Chondrocyte (in vitro differentiated cells): ENCODE results near the gene ZMYM4. TPM values are rescaled to one million over a fixed set of nuclear protein-coding genes. Genes with fewer than 3 reads are reported as not detected.

ENCODE experiments used
- DNase-seq: peaks from one replicate; pipeline ENCODE4 v3.0.0; 2021; ENCODE audit warnings: mixed read lengths, low spot score
- H3K27ac Mint-ChIP-seq: one replicate; pipeline ENCODE4 v1.8.0; 2021; ENCODE audit warnings: mild to moderate bottlenecking, moderate library complexity, mixed read lengths; ENCODE audit not compliant: unreplicated experiment
- H3K27me3 Mint-ChIP-seq: 2 replicates; pipeline ENCODE4 v1.8.0; 2021; ENCODE audit warnings: low read depth, mixed read lengths
- H3K36me3 Mint-ChIP-seq: 2 replicates; pipeline ENCODE4 v1.8.0; 2021; ENCODE audit warnings: low read depth, mixed read lengths
- H3K4me1 Mint-ChIP-seq: 2 replicates; pipeline ENCODE4 v1.8.0; 2021; ENCODE audit warnings: low read depth, mild to moderate bottlenecking, mixed read lengths
- H3K4me3 Mint-ChIP-seq: one replicate; pipeline ENCODE4 v1.8.0; 2021; ENCODE audit warnings: mild to moderate bottlenecking, moderate library complexity, mixed read lengths; ENCODE audit not compliant: unreplicated experiment
- H3K9me3 Mint-ChIP-seq: 2 replicates; pipeline ENCODE4 v1.8.0; 2021; ENCODE audit warnings: low read depth, mixed read lengths
- CTCF ChIP-seq: fragments of 200-600 bp; sonication (generic); IDR thresholded peaks from 2 replicates; pipeline ENCODE4 v1.5.0; 2021; ENCODE audit warnings: antibody characterized with exemption, mild to moderate bottlenecking, moderate library complexity
- total RNA-seq: library from RNA; stranded (reverse); gene quantifications from 3 replicates; pipeline ENCODE4 v1.2.1, GENCODE V29; 2021

Gene ZMYM4
- total RNA-seq, 1 donor from 2014 or later, result 51.0 TPM

- H3K27me3 Mint-ChIP-seq, result no peaks in the 10 kb centered on the region
- peaks cover 44% of the 10 kb centered on the region for H3K36me3 Mint-ChIP-seq
- no peak for DNase-seq
- TF ChIP-seq CTCF, result no peak
- no peak overlapping the region for H3K27ac Mint-ChIP-seq
- peaks cover 9% of the 10 kb centered on the region for H3K9me3 Mint-ChIP-seq
- no peak overlapping the region for H3K4me3 Mint-ChIP-seq
- H3K4me1 Mint-ChIP-seq, result no peaks in the 10 kb centered on the region
These were observed 130.2 kb downstream of the ZMYM4 start for GRCh38 chr1:35398739-35399138.

- Mint-ChIP-seq H3K27me3 (no peaks in the 10 kb centered on the region), H3K36me3 (peaks cover 36% of the 10 kb centered on the region), H3K27ac (no peak overlapping the region), H3K4me1 (peaks cover 1% of the 10 kb centered on the region), H3K4me3 (no peak overlapping the region), H3K9me3 (peaks cover 9% of the 10 kb centered on the region)
- DNase-seq, result no peak
- TF ChIP-seq CTCF, result no peak
These were observed 132.5 kb downstream of the ZMYM4 start for GRCh38 chr1:35401049-35401448.

GRCh38 chr1:35406103-35406502 is 137.6 kb downstream of the ZMYM4 start:
- no peak for DNase-seq
- Mint-ChIP-seq H3K27me3 (no peaks in the 10 kb centered on the region), H3K4me3 (no peak overlapping the region), H3K9me3 (peaks cover 13% of the 10 kb centered on the region), H3K27ac (no peak overlapping the region), H3K36me3 (peaks cover 39% of the 10 kb centered on the region), H3K4me1 (peaks cover 3% of the 10 kb centered on the region)
- TF ChIP-seq CTCF, result no peak

GRCh38 chr1:35407743-35408142 is 139.2 kb downstream of the ZMYM4 start:
- Mint-ChIP-seq H3K27me3 (no peaks in the 10 kb centered on the region), H3K4me1 (peaks cover 3% of the 10 kb centered on the region), H3K9me3 (peaks cover 6% of the 10 kb centered on the region), H3K4me3 (no peak overlapping the region), H3K27ac (no peak overlapping the region), H3K36me3 (peaks cover 35% of the 10 kb centered on the region)
- no peak for TF ChIP-seq CTCF
- DNase-seq, result no peak

- Mint-ChIP-seq H3K4me3 (no peak overlapping the region), H3K9me3 (peaks cover 6% of the 10 kb centered on the region), H3K4me1 (peaks cover 3% of the 10 kb centered on the region), H3K27ac (no peak overlapping the region), H3K27me3 (no peaks in the 10 kb centered on the region), H3K36me3 (peaks cover 35% of the 10 kb centered on the region)
- no peak for TF ChIP-seq CTCF
- DNase-seq, result no peak
These were observed 140.4 kb downstream of the ZMYM4 start for GRCh38 chr1:35408925-35409324.
